Progenitor cell of endocrine pancreas (in vitro differentiated cells): ENCODE data around the gene TYMP. TPM values are rescaled to one million over a fixed set of nuclear protein-coding genes. Genes with fewer than 3 reads are reported as not detected.

Source experiments
- DNase-seq: peaks from one replicate; pipeline ENCODE4 v3.0.0; 2021; ENCODE audit warnings: low spot score; ENCODE audit not compliant: unreplicated experiment
- H3K27ac Mint-ChIP-seq: 2 replicates; pipeline ENCODE4 v1.8.0; 2021; ENCODE audit warnings: mild to moderate bottlenecking, moderate library complexity, mixed read lengths
- H3K27me3 Mint-ChIP-seq: 2 replicates; pipeline ENCODE4 v1.8.0; 2021; ENCODE audit warnings: mixed read lengths
- H3K36me3 Mint-ChIP-seq: 2 replicates; pipeline ENCODE4 v1.8.0; 2022; ENCODE audit warnings: mixed read lengths; ENCODE audit not compliant: insufficient read depth
- H3K4me1 Mint-ChIP-seq: 2 replicates; pipeline ENCODE4 v1.8.0; 2021; ENCODE audit warnings: low read depth, mixed read lengths
- H3K4me3 Mint-ChIP-seq: 2 replicates; pipeline ENCODE4 v1.8.0; 2021; ENCODE audit warnings: low read depth, mild to moderate bottlenecking, moderate library complexity, mixed read lengths
- H3K9me3 Mint-ChIP-seq: 2 replicates; pipeline ENCODE4 v1.8.0; 2021; ENCODE audit warnings: low read depth, mixed read lengths
- CTCF ChIP-seq: fragments of 200-600 bp; sonication (generic); IDR thresholded peaks from one replicate; pipeline ENCODE4 v1.5.0; 2021; ENCODE audit warnings: antibody characterized with exemption, mild to moderate bottlenecking; ENCODE audit not compliant: unreplicated experiment
- total RNA-seq: library from RNA; stranded (reverse); gene quantifications from 2 replicates; pipeline ENCODE4 v1.2.1, GENCODE V29; 2021

The TYMP gene
- total RNA-seq, 1 donor from 2014 or later, result 1.6 TPM

GRCh38 chr22:50483977-50484853, 45.6 kb downstream of the TYMP start:
- H3K27ac Mint-ChIP-seq, result no peak overlapping the region
- H3K36me3 Mint-ChIP-seq, result no peaks in the 10 kb centered on the region
- no peaks in the 10 kb centered on the region for H3K9me3 Mint-ChIP-seq
- peaks cover 41% of the 10 kb centered on the region for H3K27me3 Mint-ChIP-seq
- TF ChIP-seq CTCF, result no peak
- DNase-seq, result no peak
- H3K4me3 Mint-ChIP-seq, result no peak overlapping the region
- no peaks in the 10 kb centered on the region for H3K4me1 Mint-ChIP-seq

GRCh38 chr22:50483556-50483955, 46.3 kb downstream of the TYMP start:
- Mint-ChIP-seq H3K36me3 (no peaks in the 10 kb centered on the region), H3K4me1 (no peaks in the 10 kb centered on the region), H3K27ac (no peak overlapping the region), H3K9me3 (no peaks in the 10 kb centered on the region), H3K4me3 (no peak overlapping the region), H3K27me3 (peaks cover 44% of the 10 kb centered on the region)
- TF ChIP-seq CTCF, result no peak
- no peak for DNase-seq

GRCh38 chr22:50483106-50483505, 46.7 kb downstream of the TYMP start:
- no peaks in the 10 kb centered on the region for H3K9me3 Mint-ChIP-seq
- H3K36me3 Mint-ChIP-seq, result no peaks in the 10 kb centered on the region
- no peak for DNase-seq
- no peak overlapping the region for H3K27ac Mint-ChIP-seq
- TF ChIP-seq CTCF, result no peak
- no peaks in the 10 kb centered on the region for H3K4me1 Mint-ChIP-seq
- H3K27me3 Mint-ChIP-seq, result peaks cover 47% of the 10 kb centered on the region
- no peak overlapping the region for H3K4me3 Mint-ChIP-seq

- H3K4me3 Mint-ChIP-seq, result peak overlapping the region; percentile 63
- H3K4me1 Mint-ChIP-seq, result no peaks in the 10 kb centered on the region
- DNase-seq, result no peak
- H3K36me3 Mint-ChIP-seq, result no peaks in the 10 kb centered on the region
- H3K27me3 Mint-ChIP-seq, result peaks cover 47% of the 10 kb centered on the region
- TF ChIP-seq CTCF, result no peak
- no peaks in the 10 kb centered on the region for H3K9me3 Mint-ChIP-seq
- H3K27ac Mint-ChIP-seq, result no peak overlapping the region
Observed at GRCh38 chr22:50482107-50483074, 47.4 kb downstream of the TYMP start.

GRCh38 chr22:50481440-50482106, 48.2 kb downstream of the TYMP start, which contains the start of gene ADM2:
ADM2 (plus strand) TSS chr22:50481543; CDS start chr22:50481848, 305 bp downstream.
- no peaks in the 10 kb centered on the region for H3K36me3 Mint-ChIP-seq
- H3K4me3 Mint-ChIP-seq, result peak within 1 kb of the TSS; percentile 63
- H3K27ac Mint-ChIP-seq, result no peak within 1 kb of the TSS
- peaks cover 3% of the 10 kb centered on the region for H3K4me1 Mint-ChIP-seq
- DNase-seq, result peak; percentile 44
- no peak for TF ChIP-seq CTCF
- H3K9me3 Mint-ChIP-seq, result no peaks in the 10 kb centered on the region
- H3K27me3 Mint-ChIP-seq, result peaks cover 47% of the 10 kb centered on the region
